ENCODE measurements around the gene MOB3A. TPM values are rescaled to one million over a fixed set of nuclear protein-coding genes. Genes with fewer than 3 reads are reported as not detected.
"Not testable (repeated sequence)": the region's sequence is repeated elsewhere in the genome, so short reads cannot be mapped to it uniquely, and the experiment has no call there.

The MOB3A gene
- total RNA-seq, 1 donor from 2014 or later = 51.0 TPM

DNA sequence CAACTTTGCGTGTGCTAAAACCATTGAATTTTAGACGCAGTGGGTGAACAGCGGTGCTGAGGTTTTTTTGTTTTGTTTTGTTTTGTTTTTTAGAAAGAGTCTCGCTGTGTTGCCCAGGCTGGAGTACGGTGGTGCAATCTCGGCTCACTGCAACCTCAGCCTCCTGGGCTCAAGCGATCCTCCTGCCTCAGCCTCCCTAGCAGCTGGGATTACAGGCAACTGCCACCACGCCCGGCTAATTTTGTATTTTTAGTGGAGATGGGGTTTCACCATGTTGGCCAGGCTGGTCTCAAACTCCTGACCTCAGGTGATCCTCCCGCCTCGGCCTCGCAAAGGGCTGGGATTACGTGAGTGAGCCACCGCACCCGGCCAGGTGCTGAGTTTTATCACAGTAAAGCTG lies 61.9 kb downstream of the MOB3A start:
- not testable (repeated sequence) for DNase-seq (ENCODE audit: low spot score)

- no peak for DNase-seq (ENCODE audit: low spot score)
Observed at GRCh38 chr19:2033825-2034159, 62.3 kb downstream of the MOB3A start.

DNA sequence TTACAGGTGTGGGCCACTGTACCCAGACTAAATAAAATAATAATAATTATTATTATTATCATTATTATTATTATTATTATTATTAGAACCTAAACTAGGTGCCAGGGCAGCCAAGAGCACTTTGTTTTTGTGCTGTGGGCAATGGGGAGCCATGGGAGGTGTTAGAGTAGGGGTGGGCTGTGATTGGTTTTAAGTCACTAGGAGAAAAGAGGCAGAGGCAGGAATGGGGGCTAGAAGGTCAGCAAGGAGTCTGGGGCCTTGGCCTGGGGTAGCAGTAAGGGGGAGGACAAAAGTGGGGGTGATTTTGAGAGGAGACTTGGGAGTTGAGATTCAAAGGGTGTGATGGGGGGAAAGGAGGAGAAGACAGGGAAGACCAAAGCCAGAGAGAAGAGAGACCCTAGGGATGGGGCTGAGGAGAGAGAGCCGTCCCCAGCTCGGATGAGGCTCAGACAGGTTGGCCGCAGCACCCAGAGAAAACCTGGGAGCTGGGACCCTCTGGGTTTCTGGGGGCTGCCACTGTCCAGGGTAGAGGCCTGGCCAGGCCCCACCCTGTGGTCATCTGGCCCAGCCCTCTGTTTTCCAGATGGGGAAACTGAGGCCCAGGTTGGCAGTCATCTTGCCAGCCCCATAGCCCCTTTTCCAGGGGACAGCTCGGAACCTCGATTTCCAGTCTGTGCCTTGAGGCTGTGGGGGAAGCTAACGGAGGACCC lies 62.9 kb downstream of the MOB3A start:
- DNase-seq (ENCODE audit: low spot score) = no peak

GRCh38 chr19:2032296-2032941 lies 63.7 kb downstream of the MOB3A start:
- peak; percentile 98 for DNase-seq (ENCODE audit: low spot score)

GRCh38 chr19:2027361-2027760 lies 68.8 kb downstream of the MOB3A start:
- no peak for DNase-seq (ENCODE audit: low spot score)

GRCh38 chr19:2026770-2027169 lies 69.4 kb downstream of the MOB3A start:
- DNase-seq (ENCODE audit: low spot score) = no peak

- DNase-seq (ENCODE audit: low spot score) = no peak
Observed at GRCh38 chr19:2022289-2022688, 73.8 kb downstream of the MOB3A start.

DNA sequence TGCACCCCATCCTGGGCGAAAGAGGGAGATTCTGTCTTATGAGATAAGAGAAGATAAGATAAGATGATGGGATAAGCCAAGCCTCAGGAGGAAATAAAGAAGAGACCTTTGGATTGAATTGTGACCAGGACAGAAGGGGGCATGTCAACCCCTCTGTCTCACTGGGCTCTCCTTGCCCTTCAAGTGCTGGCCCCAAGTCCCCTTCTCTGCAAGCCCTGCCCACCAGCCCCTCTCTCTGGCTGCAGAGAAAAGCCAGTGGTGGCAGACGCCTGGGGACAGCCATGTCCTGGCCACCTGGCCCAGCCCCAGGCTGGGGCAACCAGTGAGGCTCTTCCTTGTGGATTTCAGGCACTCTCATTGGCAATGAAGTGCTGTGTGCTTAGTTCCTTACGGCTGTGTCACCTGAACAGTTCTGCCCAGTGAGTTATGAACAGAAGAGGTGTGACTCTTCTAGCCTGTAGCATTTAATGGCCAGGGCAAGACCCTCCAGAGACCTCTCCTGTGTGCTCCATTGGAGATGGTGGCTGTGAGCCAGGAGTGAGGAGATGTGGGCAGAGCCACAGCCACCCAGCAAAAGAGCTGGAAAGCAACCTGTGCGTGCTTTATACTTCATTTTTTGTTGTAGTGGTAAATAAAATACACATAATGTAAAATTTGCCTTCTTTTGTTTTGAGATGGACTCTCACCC lies 74.5 kb downstream of the MOB3A start:
- no peak for DNase-seq (ENCODE audit: low spot score)

Other genes with a start within 250 kb of the MOB3A start
- gene REXO1, start 247.8 kb downstream of the MOB3A start, total RNA-seq = 39.3 TPM
- gene KLF16, start 232.7 kb downstream of the MOB3A start, total RNA-seq = 14.8 TPM
- 58.1 TPM for gene ABHD17A, start 210.8 kb downstream of the MOB3A start, total RNA-seq
- gene ADAT3, start 190.9 kb downstream of the MOB3A start, total RNA-seq = 4.1 TPM
- gene SCAMP4, start 190.9 kb downstream of the MOB3A start, total RNA-seq = 82.3 TPM
- 57.2 TPM for gene CSNK1G2, start 155.2 kb downstream of the MOB3A start, total RNA-seq
- gene BTBD2, start 80.6 kb downstream of the MOB3A start, total RNA-seq = 102 TPM
- 151 TPM for gene MKNK2, start 45.1 kb downstream of the MOB3A start, total RNA-seq
- 5.9 TPM for gene IZUMO4, start 589 bp upstream of the MOB3A start, total RNA-seq
- 148 TPM for gene AP3D1, start 55.2 kb upstream of the MOB3A start, total RNA-seq
- 41.9 TPM for gene DOT1L, start 67.6 kb upstream of the MOB3A start, total RNA-seq
- 52.0 TPM for gene PLEKHJ1, start 140.0 kb upstream of the MOB3A start, total RNA-seq
- 65.8 TPM for gene SF3A2, start 140.5 kb upstream of the MOB3A start, total RNA-seq
- 1.3 TPM for gene AMH, start 153.0 kb upstream of the MOB3A start, total RNA-seq
- 0.49 TPM for gene JSRP1, start 160.1 kb upstream of the MOB3A start, total RNA-seq
- 0.99 TPM for gene PEAK3, start 185.8 kb upstream of the MOB3A start, total RNA-seq
- not detected for gene LINGO3, start 211.8 kb upstream of the MOB3A start, total RNA-seq
- gene LSM7, start 232.3 kb upstream of the MOB3A start, total RNA-seq = 85.0 TPM
- gene SPPL2B, start 232.4 kb upstream of the MOB3A start, total RNA-seq = 70.3 TPM

All from ureter (tissue), 1 donor.